ENCODE measurements around the gene ASAP2.

ASAP2 gene

DNA sequence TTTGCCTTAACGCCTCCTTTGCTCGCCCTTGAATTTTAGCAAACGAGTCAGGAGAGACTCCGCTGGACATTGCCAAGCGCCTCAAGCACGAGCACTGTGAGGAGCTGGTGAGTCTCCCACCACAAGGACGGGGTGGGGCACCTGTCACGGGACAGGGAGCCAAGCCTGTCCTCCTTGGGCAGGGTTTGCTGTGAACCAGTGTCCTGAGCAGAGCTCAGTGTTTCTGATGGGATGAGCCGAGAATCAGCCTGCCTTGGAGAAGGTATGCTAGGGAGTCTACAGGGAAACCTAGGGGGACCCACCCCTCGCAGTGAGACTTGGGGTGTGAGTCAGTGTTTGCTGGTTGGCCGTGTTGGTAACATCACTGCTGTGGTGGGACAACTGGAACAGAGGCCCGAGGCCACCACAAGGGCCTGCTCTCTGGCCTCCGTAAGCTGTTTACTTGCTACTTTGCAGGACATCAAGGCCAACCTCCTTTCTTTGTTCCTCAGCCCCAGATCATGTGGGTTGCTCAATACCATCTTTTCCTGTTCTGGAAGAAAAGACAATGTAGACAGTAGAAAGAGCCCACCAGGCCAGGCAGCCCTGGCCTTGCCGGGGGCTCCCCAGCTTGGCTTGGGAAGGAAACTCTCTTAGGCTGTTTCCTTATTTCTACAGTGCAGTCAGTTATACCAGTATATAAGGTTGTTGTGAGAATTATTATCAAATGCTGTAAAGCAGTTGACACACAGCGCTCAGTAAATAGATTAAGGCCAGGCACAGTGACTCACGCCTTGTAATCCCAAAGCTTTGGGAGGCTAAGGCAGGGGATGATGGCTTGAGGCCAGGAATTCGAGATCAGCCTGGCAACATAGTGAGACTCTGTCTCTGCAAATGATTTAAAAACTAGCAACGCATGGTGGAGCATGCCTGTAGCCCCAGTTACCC is 174.4 kb downstream of the ASAP2 start:
- Histone ChIP-seq H3K36me3 (ENCODE audit: insufficient read depth, low read length) (peaks cover 27% of the 10 kb centered on the region; the same call in 1 of the 2 replicates), H3K9me2 (replicated peaks; ENCODE audit: low read depth, low read length) (no peaks in the 10 kb centered on the region), H4K20me1 (ENCODE audit: insufficient read depth, low read length, poor library complexity, severe bottlenecking) (no peaks in the 10 kb centered on the region), H3K27me3 (ENCODE audit: insufficient read depth, low read length, poor library complexity, severe bottlenecking) (no peaks in the 10 kb centered on the region), H3F3A (ENCODE audit: low read depth) (no peaks in the 10 kb centered on the region), H3K4me3 (ENCODE audit: low read length, poor library complexity, severe bottlenecking) (no peak overlapping the region), H3K79me2 (ENCODE audit: insufficient read depth, low read length) (no peaks in the 10 kb centered on the region), H3K9me3 (ENCODE audit: insufficient read depth, low read depth, low read length) (no peaks in the 10 kb centered on the region), H3K9ac (ENCODE audit: low read depth, low read length, poor library complexity, severe bottlenecking) (no peak overlapping the region), H3K4me1 (ENCODE audit: insufficient read depth, low read length, poor library complexity, severe bottlenecking) (peaks cover 4% of the 10 kb centered on the region), H3K4me2 (ENCODE audit: low read depth, low read length, poor library complexity, severe bottlenecking) (no peak overlapping the region), H2AFZ (ENCODE audit: low read length) (no peak overlapping the region)
- TF ChIP-seq EZH2phosphoT487 (IDR thresholded peaks at IDR 0.05; ENCODE audit: borderline replicate concordance), result no peak

DNA sequence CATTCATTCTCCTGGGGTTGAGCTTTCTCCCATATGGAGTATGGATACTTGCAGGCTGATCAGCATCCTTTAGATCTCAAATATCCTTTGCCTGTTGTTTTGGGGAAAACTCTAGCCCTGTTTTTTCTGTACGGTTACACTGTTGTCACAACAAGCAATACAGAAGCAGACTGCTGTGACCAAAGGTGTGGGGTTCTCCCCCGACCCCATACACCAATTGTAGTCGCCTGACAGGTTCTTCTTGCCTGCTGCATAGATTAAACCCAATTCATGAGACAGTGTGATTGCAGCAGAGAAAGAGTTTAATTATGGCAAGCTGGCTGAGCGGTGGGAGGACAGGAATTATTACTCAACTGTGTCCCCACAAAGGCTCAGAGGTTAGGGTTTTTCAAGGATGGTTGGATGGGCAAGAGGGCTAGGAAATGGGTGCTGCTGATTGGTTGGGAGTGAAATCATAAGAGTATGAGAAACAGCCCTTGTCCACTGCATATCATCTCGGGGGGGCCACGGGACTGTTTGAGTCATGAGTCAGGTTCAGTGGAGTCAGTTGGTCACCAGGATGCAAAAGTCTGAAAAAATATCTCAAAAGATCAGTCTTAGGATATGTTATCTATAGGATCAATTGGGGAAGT is 176.1 kb downstream of the ASAP2 start:
- Histone ChIP-seq H3K9me2 (replicated peaks; ENCODE audit: low read depth, low read length) (no peaks in the 10 kb centered on the region), H3F3A (ENCODE audit: low read depth) (no peaks in the 10 kb centered on the region), H3K4me2 (ENCODE audit: low read depth, low read length, poor library complexity, severe bottlenecking) (no peak overlapping the region), H3K27me3 (ENCODE audit: insufficient read depth, low read length, poor library complexity, severe bottlenecking) (no peaks in the 10 kb centered on the region), H3K4me1 (ENCODE audit: insufficient read depth, low read length, poor library complexity, severe bottlenecking) (peaks cover under 1% of the 10 kb centered on the region), H4K20me1 (ENCODE audit: insufficient read depth, low read length, poor library complexity, severe bottlenecking) (no peaks in the 10 kb centered on the region), H2AFZ (ENCODE audit: low read length) (no peak overlapping the region), H3K9ac (ENCODE audit: low read depth, low read length, poor library complexity, severe bottlenecking) (no peak overlapping the region), H3K36me3 (ENCODE audit: insufficient read depth, low read length) (peaks cover 30% of the 10 kb centered on the region; the same call in 1 of the 2 replicates), H3K9me3 (ENCODE audit: insufficient read depth, low read depth, low read length) (no peaks in the 10 kb centered on the region), H3K79me2 (ENCODE audit: insufficient read depth, low read length) (no peaks in the 10 kb centered on the region), H3K4me3 (ENCODE audit: low read length, poor library complexity, severe bottlenecking) (no peak overlapping the region)
- TF ChIP-seq, protein P1, sequence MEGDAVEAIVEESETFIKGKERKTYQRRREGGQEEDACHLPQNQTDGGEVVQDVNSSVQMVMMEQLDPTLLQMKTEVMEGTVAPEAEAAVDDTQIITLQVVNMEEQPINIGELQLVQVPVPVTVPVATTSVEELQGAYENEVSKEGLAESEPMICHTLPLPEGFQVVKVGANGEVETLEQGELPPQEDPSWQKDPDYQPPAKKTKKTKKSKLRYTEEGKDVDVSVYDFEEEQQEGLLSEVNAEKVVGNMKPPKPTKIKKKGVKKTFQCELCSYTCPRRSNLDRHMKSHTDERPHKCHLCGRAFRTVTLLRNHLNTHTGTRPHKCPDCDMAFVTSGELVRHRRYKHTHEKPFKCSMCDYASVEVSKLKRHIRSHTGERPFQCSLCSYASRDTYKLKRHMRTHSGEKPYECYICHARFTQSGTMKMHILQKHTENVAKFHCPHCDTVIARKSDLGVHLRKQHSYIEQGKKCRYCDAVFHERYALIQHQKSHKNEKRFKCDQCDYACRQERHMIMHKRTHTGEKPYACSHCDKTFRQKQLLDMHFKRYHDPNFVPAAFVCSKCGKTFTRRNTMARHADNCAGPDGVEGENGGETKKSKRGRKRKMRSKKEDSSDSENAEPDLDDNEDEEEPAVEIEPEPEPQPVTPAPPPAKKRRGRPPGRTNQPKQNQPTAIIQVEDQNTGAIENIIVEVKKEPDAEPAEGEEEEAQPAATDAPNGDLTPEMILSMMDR (conservative IDR thresholded peaks at IDR 0.05; ENCODE audit: low read length), result no peak
- no peak for TF ChIP-seq EZH2phosphoT487 (IDR thresholded peaks at IDR 0.05; ENCODE audit: borderline replicate concordance)

DNA sequence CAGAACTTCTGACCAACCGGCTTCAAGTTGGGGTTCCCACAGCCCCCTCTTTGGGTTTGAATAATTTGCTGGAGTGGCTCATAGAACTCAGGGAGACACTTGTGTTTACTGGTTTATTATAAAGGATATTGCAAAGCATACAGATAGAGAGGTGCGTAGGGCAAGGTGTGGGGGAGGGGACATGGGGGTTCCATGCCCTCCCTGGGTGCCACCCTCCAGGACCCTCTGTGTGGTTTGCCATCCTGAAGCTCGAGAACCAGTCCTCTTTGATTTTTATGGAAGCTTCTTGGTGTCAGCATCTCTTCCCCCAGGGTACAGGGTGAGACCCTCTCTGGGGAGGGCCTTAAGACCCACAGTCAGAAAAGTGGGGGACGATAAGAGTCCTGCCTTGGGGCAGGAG is 177.9 kb downstream of the ASAP2 start:
- TF ChIP-seq, protein P1 (conservative IDR thresholded peaks at IDR 0.05; ENCODE audit: low read length), result no peak
- no peak for TF ChIP-seq EZH2phosphoT487 (IDR thresholded peaks at IDR 0.05; ENCODE audit: borderline replicate concordance)
- Histone ChIP-seq H2AFZ (ENCODE audit: low read length) (no peak overlapping the region), H3K4me3 (ENCODE audit: low read length, poor library complexity, severe bottlenecking) (no peak overlapping the region), H3K9me3 (ENCODE audit: insufficient read depth, low read depth, low read length) (no peaks in the 10 kb centered on the region), H3K79me2 (ENCODE audit: insufficient read depth, low read length) (no peaks in the 10 kb centered on the region), H3K27me3 (ENCODE audit: insufficient read depth, low read length, poor library complexity, severe bottlenecking) (no peaks in the 10 kb centered on the region), H3F3A (ENCODE audit: low read depth) (no peaks in the 10 kb centered on the region), H3K36me3 (ENCODE audit: insufficient read depth, low read length) (peaks cover 31% of the 10 kb centered on the region; the same call in 1 of the 2 replicates), H3K4me1 (ENCODE audit: insufficient read depth, low read length, poor library complexity, severe bottlenecking) (no peaks in the 10 kb centered on the region), H3K4me2 (ENCODE audit: low read depth, low read length, poor library complexity, severe bottlenecking) (no peak overlapping the region), H4K20me1 (ENCODE audit: insufficient read depth, low read length, poor library complexity, severe bottlenecking) (no peaks in the 10 kb centered on the region), H3K9ac (ENCODE audit: low read depth, low read length, poor library complexity, severe bottlenecking) (no peak overlapping the region), H3K9me2 (replicated peaks; ENCODE audit: low read depth, low read length) (no peaks in the 10 kb centered on the region)
